Measurements from ENCODE around the gene SLC35A5.

Gene SLC35A5

DNA sequence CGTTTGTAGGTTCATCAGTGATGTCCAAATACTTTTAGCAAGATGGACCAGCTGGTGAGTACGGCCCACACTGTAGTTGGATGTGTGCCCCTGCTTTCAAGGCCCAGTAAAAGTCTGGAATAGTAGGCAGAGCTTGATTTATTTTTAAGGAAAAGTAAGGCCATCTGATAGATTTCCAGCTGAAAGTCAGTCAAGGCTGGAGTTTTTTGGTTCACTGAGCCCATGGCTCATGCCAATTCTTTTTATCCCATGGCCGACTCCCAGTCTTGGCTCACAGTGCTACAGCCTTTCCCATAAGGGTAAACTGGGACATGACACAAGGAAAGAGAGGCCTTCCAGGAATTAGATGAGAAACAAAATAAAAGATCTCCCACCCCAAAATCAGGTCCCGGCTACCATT, 65.6 kb downstream of the SLC35A5 start:
- DNase-seq (ENCODE audit: low spot score) = peak; percentile 46

DNA sequence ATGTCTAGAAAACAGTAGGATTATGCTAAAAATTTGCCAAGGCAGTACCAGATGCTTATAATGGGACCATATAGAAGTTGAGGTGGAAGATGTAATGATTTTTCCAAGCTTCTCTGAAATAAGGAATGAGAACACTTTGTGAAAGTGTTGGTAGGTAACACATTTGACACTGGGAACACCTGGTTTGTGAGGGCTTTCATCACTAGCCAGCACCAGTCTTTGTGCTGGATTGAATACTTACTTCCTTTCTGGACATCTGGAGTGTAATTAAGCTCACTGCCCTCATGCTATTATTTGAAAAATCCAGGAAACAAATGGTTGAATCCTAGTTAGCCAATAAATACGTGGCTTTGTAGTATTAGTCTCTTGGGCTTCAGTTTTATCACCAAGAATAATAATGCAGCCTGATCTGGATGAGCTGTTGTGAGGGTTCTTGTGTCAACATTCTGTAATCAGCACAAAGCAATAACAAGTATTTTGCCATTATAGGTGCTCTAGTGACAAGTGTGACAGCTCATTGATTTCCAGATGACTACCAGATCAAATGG, 66.1 kb downstream of the SLC35A5 start:
- no peak for DNase-seq (ENCODE audit: low spot score)

DNA sequence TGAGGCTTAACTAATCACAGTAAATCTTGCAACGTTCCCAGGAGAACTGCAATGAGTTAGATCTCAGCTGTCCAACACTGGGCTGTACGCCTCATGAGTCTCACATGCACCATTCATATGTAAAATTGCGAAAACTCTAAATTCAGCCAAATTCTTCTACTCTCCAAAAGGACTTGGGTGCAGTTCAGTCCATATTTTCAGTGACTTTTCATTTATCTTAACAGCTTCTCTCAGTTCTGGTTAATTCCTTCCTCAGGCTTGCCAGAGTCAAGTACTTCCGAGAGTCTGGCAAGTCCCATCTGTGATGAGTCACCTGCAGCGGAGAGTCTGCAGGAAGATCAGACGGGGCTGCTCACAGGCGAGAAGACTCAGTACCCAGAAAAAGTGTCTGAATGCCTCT, 67.6 kb downstream of the SLC35A5 start:
- no peak for DNase-seq (ENCODE audit: low spot score)

DNA sequence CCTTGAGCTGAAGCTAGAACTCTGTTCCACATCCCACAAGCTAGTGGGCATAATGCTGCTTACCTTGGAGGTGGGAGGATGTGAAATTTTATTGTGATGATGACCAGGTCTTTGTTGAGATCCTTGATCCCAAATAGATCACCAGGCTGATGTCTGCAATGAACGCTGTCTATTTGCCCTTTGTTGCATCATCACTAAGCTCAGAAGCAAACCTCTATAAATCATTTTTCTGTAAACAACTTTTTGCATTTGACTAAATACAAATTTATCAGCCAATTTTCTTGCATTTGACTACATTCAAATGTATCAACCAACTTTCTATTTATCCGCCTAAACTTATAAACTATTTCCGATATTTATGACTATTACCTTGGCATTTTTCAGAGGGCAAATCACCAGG, 69.4 kb downstream of the SLC35A5 start:
- no peak for DNase-seq (ENCODE audit: low spot score)

DNA sequence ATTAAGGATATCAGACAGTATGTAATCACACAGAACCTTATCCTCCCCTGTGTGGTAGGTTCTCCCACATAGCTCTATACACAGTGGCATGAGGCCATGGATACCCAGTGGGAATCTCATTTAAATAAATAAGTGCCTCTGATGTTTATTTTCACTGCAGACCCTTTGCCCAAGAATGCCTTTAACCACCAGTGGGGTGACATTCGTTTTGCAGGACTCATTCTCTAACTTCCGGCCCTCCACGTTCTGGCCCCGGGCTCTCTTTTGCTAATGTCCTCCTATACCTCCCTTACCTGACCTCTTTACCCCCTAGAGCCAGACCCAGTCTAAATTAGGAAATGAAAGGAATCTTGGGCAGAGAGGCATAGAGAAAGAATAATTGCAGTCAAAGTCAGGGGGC, 70.8 kb downstream of the SLC35A5 start:
- no peak for DNase-seq (ENCODE audit: low spot score)

DNA sequence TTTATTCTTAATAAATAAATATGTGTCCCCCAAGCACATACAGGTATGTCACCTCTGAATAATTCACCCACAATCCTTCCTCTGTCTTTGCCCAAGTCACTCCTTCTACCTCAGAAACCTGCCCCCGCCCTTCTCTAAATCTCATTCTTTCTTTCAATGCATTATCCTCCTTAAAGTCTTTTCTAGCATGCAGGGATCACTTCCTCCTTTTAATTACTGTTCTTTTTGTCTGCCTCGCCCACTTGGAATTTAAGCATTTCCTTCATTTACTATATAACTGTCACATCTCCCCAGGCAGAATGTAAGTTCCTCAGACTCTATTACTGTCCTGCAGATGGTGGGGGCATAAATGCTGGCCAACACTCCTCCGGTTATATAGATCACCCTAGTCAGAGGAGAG, 71.3 kb downstream of the SLC35A5 start:
- no peak for DNase-seq (ENCODE audit: low spot score)

DNA sequence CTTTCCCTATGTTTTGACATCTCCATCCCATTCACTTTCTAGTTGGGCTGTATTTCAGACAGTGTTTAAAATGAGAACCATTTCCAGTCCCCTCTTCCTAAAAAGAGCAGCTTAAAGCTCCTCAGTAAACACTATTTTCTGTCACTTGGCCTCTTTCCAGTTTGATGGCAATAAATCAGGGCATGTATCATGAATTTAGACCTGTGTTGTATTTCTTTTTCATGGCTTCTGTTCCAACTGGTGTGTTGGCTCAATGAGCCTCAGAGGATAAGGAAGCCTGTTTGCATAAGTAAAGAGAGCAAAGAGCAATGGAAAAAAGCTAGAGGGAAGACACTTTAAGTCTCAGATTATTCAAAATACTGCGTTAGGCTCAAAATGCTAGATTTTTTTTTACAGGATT, 71.9 kb downstream of the SLC35A5 start:
- no peak for DNase-seq (ENCODE audit: low spot score)

DNA sequence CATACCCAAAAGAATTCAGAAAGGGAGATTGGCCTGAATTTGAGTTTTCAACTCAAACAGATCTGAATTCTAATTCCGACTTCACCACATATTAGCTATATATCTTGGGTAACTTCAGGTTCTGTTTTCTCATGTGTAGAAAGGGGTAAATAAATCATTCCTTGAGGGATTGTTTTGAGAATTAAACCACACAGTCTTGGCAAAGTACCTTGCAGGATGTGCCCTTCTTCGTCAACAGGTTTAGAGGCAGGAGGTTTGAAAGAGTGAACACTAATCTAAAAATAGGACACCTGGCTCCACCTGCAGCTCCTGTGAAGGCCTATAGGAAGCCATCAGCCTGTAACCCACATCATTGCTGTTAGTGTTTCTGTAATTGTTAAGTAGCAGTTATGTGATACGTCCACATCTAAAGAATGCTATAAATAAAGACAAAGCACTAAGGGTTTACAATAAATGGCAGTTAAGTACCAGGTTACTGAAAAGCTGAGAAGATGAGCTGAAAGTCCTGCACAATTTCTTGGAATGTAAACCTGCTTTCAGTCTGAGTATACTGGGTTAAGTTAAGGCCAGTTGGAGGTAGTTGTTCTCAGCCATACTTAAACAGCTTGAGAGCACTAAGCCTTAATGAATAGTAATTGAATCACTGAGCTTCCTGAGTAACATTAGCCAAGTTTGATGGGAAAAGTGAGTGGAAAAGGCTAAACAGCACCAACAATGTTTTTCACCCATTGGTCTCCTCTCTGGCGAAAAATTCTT, 73.1 kb downstream of the SLC35A5 start:
- no peak for DNase-seq (ENCODE audit: low spot score)

Data from globus pallidus (tissue), 1 donor.